Keratinocyte (primary cell): ENCODE measurements around the gene THRAP3.

ENCODE experiments used
- CTCF ChIP-seq, 3 experiments: IDR thresholded peaks in 1 of 3; conservative IDR thresholded peaks in 1 of 3; optimal IDR thresholded peaks in 1 of 3; 2 replicates in 2 of 3; 3 replicates in 1 of 3; pipeline versions ENCODE3 to v1.5.1; 2011; ENCODE audit warnings: low read length in 3 of 3, mild to moderate bottlenecking in 3 of 3, moderate library complexity in 2 of 3, control low read depth in 1 of 3, inconsistent platforms in 1 of 3; ENCODE audit not compliant: insufficient read depth in 2 of 3; ENCODE audit errors: extremely low read depth in 1 of 3
- EZH2 ChIP-seq: IDR thresholded peaks from one replicate; pipeline ENCODE4 v1.6.1; 2012; ENCODE audit warnings: inconsistent platforms, mild to moderate bottlenecking, low read length, moderate library complexity

- TF ChIP-seq CTCF (optimal IDR thresholded peaks at IDR 0.05 in 1 of 3, IDR thresholded peaks at IDR 0.05 in 1 of 3, conservative IDR thresholded peaks at IDR 0.05 in 1 of 3; ENCODE audit: extremely low read depth in 1 of 3, insufficient read depth in 2 of 3, low read length in 3 of 3) (no peak), EZH2 (no peak)
These were observed 72.8 kb downstream of the THRAP3 start for GRCh38 chr1:36297062-36297461.
